WTC11 (cell line): ENCODE data around the gene RNASEH1.

ENCODE experiments used
- ARID4B ChIP-seq: sonication (generic); formaldehyde crosslinking; IDR thresholded peaks from 2 replicates; pipeline ENCODE4 v1.8.0; 2023; ENCODE audit warnings: missing genetic modification reagents, mild to moderate bottlenecking, borderline replicate concordance
- ATF6 ChIP-seq: sonication (generic); formaldehyde crosslinking; IDR thresholded peaks from 2 replicates; pipeline ENCODE4 v1.8.1; 2023; ENCODE audit warnings: mild to moderate bottlenecking, missing genetic modification reagents
- CREM ChIP-seq: sonication (generic); formaldehyde crosslinking; IDR thresholded peaks from 2 replicates; pipeline ENCODE4 v1.8.1; 2022; ENCODE audit warnings: mild to moderate bottlenecking, missing genetic modification reagents, moderate library complexity
- CTCF ChIP-seq: fragments of 200-600 bp; IDR thresholded peaks from 2 replicates; pipeline ENCODE4 v1.8.0; 2022; ENCODE audit warnings: antibody characterized with exemption
- JAZF1 ChIP-seq: fragments of 250-450 bp; sonication (Bioruptor Pico); IDR thresholded peaks from 2 replicates; pipeline ENCODE4 v1.9.0; 2021; ENCODE audit warnings: moderate library complexity, mild to moderate bottlenecking, inconsistent platforms
- MAX ChIP-seq: sonication (generic); formaldehyde crosslinking; IDR thresholded peaks from 2 replicates; pipeline ENCODE4 v1.8.0; 2022; ENCODE audit warnings: mild to moderate bottlenecking, missing genetic modification reagents
- SMAD3 ChIP-seq: sonication (generic); formaldehyde crosslinking; IDR thresholded peaks from 2 replicates; pipeline ENCODE4 v1.8.0; 2022; ENCODE audit warnings: missing genetic modification reagents, mild to moderate bottlenecking, borderline replicate concordance
- SMAD4 ChIP-seq: sonication (generic); formaldehyde crosslinking; IDR thresholded peaks from 2 replicates; pipeline ENCODE4 v1.8.0; 2022; ENCODE audit warnings: mild to moderate bottlenecking, missing genetic modification reagents
- ZNF423 ChIP-seq: fragments of 250-450 bp; sonication (Bioruptor Pico); IDR thresholded peaks from 2 replicates; pipeline ENCODE4 v2.1.2; 2022; ENCODE audit warnings: mild to moderate bottlenecking, moderate library complexity
- ZNF671 ChIP-seq: fragments of 250-450 bp; sonication (Bioruptor Pico); IDR thresholded peaks from 2 replicates; pipeline ENCODE4 v1.8.0; 2021; ENCODE audit warnings: mild to moderate bottlenecking

GRCh38 chr2:3563521-3563976 lies 5.4 kb upstream of the RNASEH1 start:
- TF ChIP-seq CTCF = no peak
- no peak for TF ChIP-seq CREM
- TF ChIP-seq ZNF423 (CRISPR knock-in tag) = no peak
- TF ChIP-seq ATF6 = no peak
- TF ChIP-seq SMAD3 = no peak
- no peak for TF ChIP-seq ZNF671 (CRISPR knock-in tag)
- no peak for TF ChIP-seq JAZF1 (CRISPR knock-in tag)
- TF ChIP-seq SMAD4 (CRISPR knock-in tag) = no peak
- TF ChIP-seq ARID4B = no peak
- no peak for TF ChIP-seq MAX (CRISPR knock-in tag)
